Fibroblast of gingiva (primary cell): ENCODE data around the gene TBC1D13.
"Not testable (repeated sequence)": the region's sequence is repeated elsewhere in the genome, so short reads cannot be mapped to it uniquely, and the experiment has no call there.

ENCODE experiments used
- DNase-seq: peaks from one replicate; pipeline ENCODE4 v3.0.0-alpha.2; 2011; ENCODE audit warnings: low read depth

The TBC1D13 gene, protein sequence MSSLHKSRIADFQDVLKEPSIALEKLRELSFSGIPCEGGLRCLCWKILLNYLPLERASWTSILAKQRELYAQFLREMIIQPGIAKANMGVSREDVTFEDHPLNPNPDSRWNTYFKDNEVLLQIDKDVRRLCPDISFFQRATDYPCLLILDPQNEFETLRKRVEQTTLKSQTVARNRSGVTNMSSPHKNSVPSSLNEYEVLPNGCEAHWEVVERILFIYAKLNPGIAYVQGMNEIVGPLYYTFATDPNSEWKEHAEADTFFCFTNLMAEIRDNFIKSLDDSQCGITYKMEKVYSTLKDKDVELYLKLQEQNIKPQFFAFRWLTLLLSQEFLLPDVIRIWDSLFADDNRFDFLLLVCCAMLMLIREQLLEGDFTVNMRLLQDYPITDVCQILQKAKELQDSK

DNA sequence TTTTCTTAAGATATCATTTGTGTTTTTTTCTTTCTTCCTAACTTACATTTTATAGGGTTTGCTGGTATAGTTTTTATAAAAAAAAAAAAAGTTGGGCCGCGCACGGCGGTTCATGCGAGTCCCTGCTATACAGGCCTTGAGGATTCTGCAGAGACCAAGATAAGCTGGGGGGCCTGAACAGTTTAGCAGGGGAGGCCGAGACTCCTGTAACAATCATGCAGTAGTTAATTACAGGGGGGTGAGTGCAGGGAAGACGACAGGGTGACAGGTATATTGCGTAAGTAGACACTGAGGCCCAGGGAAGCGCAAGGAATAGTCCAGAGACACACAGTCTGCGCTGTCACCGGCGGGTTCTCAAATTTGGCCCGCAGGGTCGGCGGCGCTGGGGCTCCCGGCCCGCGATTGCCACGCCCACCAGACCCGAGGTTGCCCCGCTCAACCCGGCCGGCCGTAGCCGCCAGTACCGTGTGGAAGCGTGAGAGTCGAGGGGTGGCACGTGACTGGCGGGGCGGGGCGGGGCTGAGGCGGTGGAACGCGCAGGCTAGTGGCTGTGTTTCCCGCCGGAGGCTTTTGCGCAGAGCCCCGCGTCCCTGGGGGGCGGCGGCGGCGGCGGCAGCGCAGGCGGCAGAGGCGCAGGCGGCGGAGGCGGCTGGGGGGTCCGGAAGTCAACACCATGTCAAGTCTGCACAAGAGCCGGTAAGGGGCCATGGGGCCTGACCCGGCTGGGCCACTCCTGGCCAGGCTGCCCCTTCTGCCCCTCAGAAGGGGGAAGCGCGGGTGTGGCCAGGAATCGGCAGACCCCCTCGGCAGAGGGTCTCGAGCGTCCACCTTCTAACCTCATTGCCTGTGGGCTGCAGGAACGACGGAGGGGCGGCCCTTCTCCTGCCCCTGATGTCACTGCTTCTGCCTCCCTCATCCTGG, at the start of gene TBC1D13:
Gene TBC1D13, plus strand, starts transcription at position 573 of the 921 bp plus-strand sequence. Its CDS starts 101 bp downstream, at position 674.
- peak; percentile 83 for DNase-seq

DNA sequence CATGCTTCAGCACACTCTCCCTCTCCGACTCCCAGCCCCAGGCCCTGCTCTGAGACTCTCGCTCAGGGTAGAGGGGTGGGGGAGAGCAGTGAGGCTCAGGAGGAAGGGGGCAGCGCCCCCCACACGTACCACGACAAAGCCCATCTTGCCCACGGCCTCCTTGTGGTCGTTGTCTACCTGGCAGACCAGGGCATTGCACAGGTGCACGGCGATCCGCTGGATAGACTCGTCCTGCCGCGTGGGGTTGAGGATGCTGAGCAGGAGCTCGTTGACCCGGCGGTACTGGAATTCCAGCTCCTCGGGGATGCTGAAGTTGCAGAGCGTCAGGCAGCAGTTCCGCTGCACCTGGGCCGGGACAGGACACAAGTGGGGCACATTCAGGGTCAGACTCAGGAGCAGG, 44.7 kb upstream of the TBC1D13 start:
- DNase-seq = no peak

GRCh38 chr9:128743421-128743820, 43.6 kb upstream of the TBC1D13 start:
- no peak for DNase-seq

DNA sequence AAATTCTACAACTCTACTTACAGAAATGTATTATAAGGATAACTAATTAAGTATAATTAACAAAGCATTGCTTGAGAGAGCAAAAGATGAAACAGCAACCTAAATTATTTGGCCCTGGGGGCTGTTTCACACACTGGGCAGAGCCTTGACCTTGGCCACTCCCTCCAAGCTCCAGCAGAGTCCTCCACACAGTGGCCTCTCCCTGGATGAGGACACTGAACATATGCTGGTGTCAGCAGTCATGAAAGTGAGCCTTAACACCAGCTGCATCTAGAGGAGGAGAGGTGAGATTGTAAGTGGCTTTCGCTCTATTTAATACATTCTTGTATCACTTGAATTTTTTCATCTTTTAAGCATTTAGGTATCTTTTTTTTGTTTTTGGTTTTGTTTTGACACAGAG, 39.8 kb upstream of the TBC1D13 start:
- no peak for DNase-seq

DNA sequence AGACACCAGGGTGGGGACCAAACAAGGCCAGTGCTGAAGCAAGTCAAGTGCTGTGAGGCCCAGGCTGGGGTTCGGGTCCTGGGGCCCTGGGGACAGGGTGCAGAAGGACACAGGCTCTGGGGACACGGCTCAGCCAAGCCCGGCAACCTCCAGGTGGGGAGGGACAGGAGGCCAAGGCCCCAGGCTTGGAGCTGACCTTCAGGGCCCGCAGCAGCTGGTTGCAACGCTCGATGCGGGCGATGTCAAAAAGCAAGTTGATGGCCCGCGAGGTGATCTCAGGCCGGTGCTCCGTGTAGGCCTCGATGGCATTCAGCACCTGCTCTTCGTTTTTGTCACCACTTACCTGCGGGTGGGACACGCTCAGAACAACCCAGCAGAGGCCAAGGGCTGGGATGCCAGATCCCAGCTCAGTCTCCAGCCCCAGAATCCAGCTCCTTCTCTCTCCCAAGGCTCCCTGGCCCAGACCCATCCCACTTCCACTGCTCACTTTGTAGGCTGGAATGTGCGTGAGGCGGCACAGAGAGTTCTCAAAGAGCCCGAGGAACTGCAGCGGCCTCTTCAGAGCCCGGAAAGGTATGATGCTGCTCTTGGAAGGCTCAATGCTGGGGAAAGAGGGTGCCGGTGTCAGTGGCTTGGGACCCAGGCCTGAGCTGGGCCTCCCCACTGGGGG, 36.0 kb upstream of the TBC1D13 start:
- DNase-seq = no peak

- DNase-seq = no peak
These were observed 33.4 kb upstream of the TBC1D13 start for GRCh38 chr9:128753627-128754026.

DNA sequence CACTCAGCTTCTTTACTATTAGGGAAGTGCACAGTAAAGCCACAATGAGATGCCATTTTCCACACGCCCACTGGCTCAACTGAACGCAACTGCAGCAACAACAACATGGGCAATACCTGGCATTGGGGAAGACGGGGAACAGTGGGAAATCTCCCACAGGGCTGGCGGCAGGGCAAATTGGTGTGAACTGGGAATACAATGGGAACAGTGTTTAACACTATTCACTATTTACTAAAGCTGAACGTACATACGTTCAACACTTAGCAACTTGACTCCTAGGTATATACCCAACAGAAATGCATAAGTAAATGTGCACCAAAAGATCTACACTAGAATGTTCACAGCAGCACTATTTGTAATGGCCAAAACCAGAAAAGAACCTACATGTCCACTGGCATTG, 29.5 kb upstream of the TBC1D13 start:
- no peak for DNase-seq

- DNase-seq = no peak
These were observed 24.2 kb upstream of the TBC1D13 start for GRCh38 chr9:128762671-128763449.

- DNase-seq = no peak
These were observed 22.7 kb upstream of the TBC1D13 start for GRCh38 chr9:128764361-128764760.

GRCh38 chr9:128765499-128765898, 21.6 kb upstream of the TBC1D13 start:
- DNase-seq = no peak

DNA sequence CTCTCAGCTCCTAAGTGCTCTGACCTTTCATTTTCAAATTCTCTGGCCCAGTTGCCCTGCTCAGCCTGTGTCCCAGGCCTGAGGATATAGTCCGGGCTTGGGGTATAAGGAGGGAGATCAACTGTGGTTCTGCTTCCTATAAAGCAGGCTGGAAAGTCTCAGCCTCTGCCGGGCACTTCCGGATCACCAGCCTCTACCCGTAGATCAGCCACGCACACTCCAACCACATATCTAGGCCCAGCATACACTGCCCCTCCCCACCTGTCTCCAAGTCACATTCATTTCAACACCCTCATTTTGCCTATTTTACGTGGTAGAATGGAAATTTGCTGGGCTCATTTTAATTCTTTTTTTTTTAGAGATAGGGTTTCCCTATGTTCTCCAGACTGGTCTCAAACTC, 18.4 kb upstream of the TBC1D13 start:
- no peak for DNase-seq

GRCh38 chr9:128770286-128771030, 16.6 kb upstream of the TBC1D13 start:
- DNase-seq = no peak

DNA sequence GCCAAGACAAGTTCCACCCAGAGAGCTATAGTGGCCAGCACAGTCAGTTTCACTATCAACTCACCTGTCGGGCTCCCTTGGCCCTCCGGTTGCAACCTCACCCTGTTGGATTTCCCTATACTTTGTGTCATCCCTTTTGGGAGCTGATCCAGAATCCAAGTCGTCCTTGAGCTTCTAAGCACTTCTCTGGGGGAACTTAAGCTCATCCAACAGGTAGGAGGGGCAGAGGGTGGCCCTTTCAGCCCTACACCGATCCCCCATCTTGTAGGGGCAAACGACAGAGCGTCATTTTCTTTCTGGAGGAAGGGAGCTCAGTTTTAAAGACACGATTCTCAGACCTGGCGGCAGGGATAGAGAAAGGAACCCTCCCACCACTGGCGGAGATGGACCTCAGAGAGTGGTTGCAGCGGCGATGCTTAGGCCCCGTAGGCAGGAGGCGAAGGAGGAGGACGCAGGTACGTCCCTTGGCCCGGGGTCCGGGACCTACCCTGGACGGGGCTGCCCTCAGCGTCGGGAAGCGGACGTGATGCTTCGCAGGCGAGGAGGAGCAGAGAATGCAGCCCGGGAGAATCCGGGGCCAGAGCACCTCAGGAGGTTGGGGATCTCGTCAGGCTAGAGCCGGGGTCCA, 15.8 kb upstream of the TBC1D13 start:
- DNase-seq = no peak

DNA sequence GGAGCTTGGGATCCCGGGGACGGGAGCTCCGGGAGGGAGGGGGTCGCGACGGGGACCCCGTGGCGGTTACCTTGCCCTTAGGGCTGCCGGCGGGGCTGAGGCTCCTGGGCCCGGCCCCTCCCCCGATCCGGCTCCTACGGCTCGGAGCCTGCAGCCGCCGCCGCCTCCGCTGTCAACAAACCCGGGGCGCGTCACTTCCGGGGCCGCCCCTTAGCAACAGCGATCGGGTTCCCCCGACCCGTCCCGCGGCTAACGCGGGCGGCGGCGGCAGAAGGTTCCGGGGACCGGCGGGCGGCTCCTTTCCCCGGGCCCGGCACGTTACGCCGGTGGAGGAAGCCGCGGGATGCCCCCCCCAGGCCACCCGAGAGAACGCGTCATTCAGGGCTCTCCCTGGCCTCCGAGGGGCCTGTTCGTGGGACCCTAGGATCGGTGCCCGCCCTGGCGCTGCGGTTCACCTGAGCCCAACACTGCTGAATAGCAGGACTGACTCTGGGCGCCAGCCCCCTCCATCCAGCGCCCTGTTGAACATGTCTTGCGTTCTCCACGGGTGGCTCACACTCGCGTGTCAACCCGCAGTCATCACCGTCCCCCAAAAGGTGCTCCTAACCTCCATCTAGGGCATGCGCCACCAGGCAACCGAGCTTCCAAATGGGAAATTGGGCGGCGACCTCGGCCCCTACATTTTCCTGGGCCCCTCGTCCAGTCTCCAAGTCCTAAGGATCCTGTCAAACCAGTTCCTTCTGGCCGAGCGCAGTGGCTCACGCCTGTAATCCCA, 15.1 kb upstream of the TBC1D13 start, which contains the start of gene ZER1:
Gene ZER1, minus strand, starts transcription at position 183 of the 775 bp plus-strand sequence. CDS start 16,362 bp downstream, outside the sequence.
- peak; percentile 86 for DNase-seq

DNA sequence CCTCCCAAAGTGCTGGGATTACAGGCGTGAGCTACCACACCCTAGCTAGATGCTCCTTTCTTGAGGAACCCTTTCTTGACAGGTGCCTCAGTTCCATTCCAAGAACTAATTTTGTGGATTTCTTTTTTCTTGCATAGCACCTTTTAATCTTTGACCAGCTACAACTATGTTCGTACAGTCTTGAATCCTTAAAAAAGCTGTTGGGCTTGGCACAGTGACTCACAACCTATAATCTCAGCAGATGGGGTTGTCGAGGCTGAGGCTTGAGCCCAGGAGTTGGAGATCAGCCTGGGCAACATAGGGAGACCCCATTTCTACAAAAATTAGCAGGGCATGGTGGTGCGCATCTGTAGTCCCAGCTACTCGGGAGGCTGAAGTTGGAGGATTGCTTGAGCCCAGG, 14.0 kb upstream of the TBC1D13 start:
- DNase-seq = no peak

DNA sequence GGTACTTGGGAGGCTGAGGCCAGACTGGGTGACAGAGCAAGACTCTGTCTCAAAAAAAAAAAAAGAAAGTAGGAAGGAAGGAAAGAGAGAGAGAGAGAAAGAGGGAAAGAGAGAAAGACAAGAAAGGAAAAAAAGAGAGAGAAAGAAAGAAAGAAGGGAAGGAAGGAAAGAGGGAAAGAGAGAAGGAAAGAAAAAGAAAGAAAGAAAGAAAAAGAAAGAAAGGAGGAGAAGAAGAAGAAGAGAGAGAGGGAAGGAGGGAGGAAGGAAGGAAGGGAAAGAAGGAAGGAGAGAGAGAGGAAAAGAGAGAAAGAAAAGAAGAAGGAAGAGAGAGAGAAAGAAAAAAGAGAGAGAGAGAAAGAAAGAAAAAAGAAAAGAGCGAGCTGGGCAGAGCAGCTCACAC, 12.2 kb upstream of the TBC1D13 start:
- DNase-seq = no peak

DNA sequence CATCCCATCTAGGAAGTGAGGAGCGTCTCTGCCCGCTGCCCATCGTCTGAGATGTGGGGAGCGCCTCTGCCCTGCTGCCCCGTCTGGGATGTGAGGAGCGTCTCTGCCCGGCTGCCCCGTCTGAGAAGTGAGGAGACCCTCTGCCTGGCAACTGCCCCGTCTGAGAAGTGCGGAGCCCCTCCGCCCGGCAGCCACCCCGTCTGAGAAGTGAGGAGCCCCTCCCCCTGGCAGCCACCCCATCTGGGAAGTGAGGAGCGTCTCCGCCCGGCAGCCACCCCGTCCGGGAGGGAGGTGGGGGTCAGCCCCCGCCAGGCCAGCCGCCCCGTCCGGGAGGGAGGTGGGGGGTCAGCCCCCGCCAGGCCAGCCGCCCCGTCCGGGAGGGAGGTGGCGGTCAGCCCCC, 7.0 kb upstream of the TBC1D13 start:
- not testable (repeated sequence) for DNase-seq

- DNase-seq = no peak
These were observed 5.6 kb upstream of the TBC1D13 start for GRCh38 chr9:128781187-128782070.
